Measurements from ENCODE around the gene ACTA2.

Gene ACTA2

DNA sequence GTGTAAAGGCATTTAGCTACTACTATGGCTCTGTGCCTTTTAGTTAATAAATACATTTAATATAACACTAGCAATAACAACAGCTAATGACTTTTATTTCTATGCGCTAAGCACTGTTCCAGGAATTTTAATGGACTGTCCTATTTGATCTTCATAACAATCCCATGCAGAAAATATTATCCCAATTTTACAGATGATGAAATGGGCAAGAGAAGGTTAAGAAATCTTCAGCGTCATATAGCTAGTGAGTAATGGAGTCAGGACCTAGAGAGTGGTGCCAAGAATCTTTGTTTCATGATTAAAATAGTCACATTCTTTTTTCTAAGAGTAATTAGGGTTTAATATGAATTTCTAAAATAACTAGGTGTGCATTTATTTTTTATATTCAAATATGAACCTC is 32.4 kb downstream of the ACTA2 start:
- no peak for DNase-seq (ENCODE audit: low spot score)

- no peak for DNase-seq (ENCODE audit: low spot score)
Observed at GRCh38 chr10:88919041-88919440, 33.5 kb downstream of the ACTA2 start.

- DNase-seq (ENCODE audit: low spot score): no peak
Observed at GRCh38 chr10:88918191-88918905, 34.2 kb downstream of the ACTA2 start.

DNA sequence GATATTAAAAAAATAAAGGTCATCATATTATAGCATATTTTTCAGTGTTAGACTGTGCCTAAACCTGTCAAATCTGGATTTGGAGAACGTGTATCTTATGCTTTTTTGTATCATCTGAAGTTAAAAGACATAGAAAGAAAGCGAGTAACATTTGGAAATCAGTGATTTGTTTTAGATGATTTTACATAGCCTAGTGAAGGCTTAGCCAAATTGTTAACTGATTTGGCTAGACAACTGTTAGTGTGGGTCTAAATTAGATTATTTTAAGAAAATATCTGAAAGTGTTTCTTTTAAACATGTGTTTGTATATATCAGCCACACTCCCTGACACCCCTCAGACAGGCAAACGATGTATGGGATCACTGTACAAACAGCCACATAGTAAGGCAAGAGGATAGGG is 35.6 kb downstream of the ACTA2 start:
- DNase-seq (ENCODE audit: low spot score): no peak

DNA sequence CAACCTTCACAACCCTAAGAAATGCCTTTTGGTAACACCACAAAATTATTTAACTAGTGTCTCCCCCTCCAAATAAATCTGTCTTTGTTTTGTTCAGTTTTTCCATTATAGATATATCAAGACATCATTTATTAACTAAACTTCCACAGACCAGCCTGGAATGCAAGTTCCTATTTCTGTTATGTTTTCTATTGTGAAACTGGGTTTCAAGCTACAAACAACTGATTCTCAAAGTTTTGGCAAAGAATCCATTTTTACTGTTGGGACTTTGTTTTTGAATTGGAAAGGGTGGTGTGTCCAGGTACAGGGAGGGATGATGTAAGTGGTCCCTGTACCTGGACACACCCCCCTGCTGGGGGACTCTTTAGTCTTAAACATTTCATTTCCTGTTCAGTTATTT is 36.3 kb downstream of the ACTA2 start:
- no peak for DNase-seq (ENCODE audit: low spot score)

DNA sequence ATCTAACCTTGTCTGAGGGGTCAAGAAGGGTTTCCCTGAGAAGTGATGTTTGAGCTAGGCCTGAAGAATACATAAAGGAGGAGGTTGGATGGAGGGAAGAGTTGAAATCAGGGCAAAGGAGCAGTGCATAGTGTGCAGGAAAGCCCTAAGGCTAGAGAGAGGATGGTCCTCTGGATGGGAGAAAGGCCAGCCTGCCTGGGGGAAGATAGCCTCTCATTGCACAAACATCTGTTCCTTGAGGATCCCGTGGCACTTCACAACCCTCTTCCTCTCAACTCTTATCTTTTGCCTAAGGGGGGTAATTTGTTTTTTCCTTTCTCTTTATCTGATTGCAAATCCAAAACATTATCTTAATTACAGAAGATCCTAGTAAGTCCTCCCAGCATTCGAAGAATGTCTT is 36.8 kb downstream of the ACTA2 start:
- no peak for DNase-seq (ENCODE audit: low spot score)

DNA sequence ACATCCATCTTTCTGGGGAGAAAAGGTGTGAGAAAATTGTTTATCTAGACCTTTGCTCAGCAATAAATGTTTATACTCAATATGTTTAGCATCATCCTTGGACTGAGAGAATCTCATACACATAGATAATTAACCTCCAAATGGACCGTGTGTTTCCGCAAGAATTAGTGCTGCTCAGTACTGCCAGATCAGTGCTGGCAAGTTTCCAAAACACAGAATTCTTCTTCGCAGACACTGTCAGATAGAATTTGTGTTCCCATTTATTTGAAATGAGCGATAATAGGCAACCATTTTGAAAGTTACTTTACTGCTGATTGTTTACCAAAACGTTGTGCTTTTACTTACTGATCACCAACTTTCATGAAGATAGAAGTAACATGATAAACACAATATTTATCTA is 38.8 kb downstream of the ACTA2 start:
- DNase-seq (ENCODE audit: low spot score): no peak

DNA sequence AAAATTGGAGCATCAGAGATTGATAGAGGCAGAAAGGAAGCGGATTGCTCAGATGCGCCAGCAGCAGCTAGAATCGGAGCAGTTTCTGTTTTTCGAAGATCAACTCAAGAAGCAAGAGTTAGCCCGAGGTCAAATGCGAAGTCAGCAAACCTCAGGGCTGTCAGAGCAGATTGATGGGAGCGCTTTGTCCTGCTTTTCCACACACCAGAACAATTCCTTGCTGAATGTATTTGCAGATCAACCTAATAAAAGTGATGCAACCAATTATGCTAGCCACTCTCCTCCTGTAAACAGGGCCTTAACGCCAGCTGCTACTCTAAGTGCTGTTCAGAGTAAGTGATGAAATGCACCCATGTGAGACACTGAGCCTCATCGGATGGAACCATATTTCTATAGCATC is 39.4 kb downstream of the ACTA2 start:
- no peak for DNase-seq (ENCODE audit: low spot score)

DNA sequence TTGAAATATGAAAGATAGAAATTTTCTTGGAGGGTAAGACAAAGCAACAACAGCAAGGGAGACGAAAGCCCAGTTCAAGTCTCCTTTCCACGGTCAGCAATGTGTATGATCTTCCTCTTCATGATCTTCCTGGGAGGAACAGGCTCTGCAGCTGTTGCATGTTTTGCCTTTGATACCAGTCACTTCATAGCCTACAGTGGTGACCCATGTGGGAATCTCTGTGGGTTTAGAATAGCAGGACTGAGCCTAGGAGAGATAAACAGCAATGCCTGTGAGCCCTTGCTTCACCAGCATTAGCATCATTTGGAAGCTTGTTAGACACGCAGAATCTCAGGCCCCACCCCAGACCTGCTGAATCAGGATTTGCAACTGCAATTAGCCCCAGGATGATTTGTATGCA is 40.7 kb downstream of the ACTA2 start:
- no peak for DNase-seq (ENCODE audit: low spot score)

GRCh38 chr10:88911116-88911515 is 41.5 kb downstream of the ACTA2 start:
- DNase-seq (ENCODE audit: low spot score): no peak

- no peak for DNase-seq (ENCODE audit: low spot score)
Observed at GRCh38 chr10:88908194-88908593, 44.4 kb downstream of the ACTA2 start.

GRCh38 chr10:88906921-88907320 is 45.7 kb downstream of the ACTA2 start:
- no peak for DNase-seq (ENCODE audit: low spot score)

DNA sequence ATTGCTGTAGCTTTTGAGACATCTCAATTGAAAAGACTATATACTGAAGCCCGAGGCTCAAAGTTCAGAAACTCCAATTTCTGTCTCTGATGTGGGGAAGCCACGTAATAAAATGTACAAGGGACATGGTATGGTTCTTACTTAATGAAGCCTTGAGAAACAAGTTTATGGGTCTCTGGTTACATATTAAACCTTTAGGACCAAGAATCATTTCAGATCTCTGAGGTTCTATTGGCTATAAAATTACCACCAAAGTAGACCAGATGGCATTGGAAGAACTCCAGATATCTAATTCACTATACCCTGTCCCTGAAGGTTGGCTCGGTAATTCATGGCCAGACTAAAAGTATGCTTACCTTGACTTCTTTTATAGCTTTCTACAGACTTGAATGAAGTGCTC is 48.9 kb downstream of the ACTA2 start:
- DNase-seq (ENCODE audit: low spot score): no peak

GRCh38 chr10:88901984-88902789 is 50.4 kb downstream of the ACTA2 start:
- DNase-seq (ENCODE audit: low spot score): no peak

- DNase-seq (ENCODE audit: low spot score): no peak
Observed at GRCh38 chr10:88901206-88901983, 51.2 kb downstream of the ACTA2 start.

GRCh38 chr10:88899886-88900285 is 52.7 kb downstream of the ACTA2 start:
- DNase-seq (ENCODE audit: low spot score): no peak

DNA sequence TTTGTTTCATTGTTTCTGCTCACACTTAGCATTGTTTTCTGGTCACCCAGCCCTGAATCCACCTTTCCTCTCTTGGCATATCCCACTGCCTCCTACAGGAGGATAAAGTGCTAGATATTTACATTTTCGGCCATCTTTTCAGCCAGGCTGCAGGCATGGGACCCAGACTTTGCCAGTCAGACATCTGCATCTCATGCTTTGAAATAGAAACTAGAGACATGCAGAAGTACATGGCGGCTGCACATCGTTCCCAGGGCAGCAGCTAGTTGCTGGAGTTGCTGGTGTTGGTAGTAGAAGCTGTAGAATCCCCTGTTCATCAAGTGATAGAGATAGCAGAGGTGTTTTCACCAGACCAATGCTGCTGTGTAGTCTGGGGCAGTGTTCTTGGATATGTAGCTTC is 53.8 kb downstream of the ACTA2 start:
- no peak for DNase-seq (ENCODE audit: low spot score)

DNA sequence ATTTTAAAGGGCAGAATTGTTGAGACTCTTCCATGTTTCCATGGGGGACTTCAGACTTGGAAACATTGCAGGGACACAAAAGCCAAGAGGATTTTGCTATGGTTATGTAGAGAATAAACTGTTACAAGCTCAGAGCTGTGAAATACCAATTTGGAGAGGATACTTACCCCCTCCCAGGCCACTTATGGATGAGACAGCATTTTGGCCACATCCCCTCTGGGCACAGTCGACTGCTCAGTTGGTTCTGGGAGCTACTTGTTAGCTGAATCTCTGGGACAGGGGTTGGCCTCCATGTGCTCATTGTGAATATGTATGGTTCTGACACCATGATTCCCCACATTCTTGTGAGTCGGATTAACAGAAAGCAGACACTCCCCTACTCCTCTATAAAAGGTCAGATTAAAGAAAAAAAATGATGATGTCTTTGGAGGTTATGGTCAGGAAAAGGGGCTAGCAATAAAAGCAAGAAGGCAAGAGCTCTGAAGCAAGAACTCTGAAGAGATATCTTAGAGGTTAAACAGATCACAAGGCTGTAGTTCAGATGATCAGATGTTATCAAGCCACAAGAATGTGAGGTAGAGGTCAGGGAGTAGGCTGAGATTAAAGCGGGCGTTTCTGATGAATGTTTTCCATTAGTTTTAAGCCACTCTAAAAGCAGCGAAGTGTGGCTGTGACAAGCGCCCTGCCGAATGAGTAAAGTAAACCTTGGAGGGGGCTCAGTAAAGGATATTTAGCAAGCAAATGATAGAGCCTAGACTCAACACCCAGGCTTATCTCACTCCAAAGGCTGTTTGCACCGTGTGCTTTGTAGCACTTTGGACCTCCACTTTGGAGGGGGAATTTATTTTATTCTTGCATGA is 55.3 kb downstream of the ACTA2 start:
- DNase-seq (ENCODE audit: low spot score): peak; percentile 22

- no peak for DNase-seq (ENCODE audit: low spot score)
Observed at GRCh38 chr10:88896372-88896993, 56.1 kb downstream of the ACTA2 start.

- DNase-seq (ENCODE audit: low spot score): no peak
Observed at GRCh38 chr10:88895250-88895649, 57.3 kb downstream of the ACTA2 start.

- DNase-seq (ENCODE audit: low spot score): peak; percentile 71
Observed at GRCh38 chr10:88893611-88894010, 59.0 kb downstream of the ACTA2 start.
